Measurements from ENCODE around the gene EPN3.

The EPN3 gene

GRCh38 chr17:50576864-50577263 lies 44.3 kb downstream of the EPN3 start:
- no peak for TF ChIP-seq CTCF (IDR thresholded peaks at IDR 0.05)

DNA sequence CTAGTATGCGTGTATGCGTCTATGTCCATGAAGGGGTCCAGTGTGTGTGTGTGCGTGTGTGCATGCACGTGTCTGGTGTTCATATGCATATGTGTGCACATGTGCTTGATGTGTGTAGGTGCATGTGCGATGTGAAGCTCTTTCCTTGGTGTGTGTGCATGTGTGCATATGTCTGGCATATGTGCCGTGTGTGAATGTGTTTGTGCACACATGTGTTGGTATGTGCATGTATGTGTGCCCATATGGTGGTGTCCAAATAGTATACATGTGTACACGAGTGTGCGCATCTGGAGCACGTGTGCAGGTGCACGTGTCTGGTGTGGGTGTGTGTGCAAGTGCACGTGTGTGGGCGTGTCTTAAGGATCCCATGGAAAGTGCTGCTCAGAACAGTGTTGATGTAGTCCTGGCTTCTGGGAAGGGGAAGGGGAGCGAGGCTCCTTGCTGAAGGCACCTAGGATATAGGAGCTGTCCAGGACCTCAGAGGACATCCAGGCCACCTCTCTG lies 45.0 kb downstream of the EPN3 start:
- TF ChIP-seq CTCF (IDR thresholded peaks at IDR 0.05), result no peak

GRCh38 chr17:50578173-50578572 lies 45.6 kb downstream of the EPN3 start:
- no peak for TF ChIP-seq CTCF (IDR thresholded peaks at IDR 0.05)

DNA sequence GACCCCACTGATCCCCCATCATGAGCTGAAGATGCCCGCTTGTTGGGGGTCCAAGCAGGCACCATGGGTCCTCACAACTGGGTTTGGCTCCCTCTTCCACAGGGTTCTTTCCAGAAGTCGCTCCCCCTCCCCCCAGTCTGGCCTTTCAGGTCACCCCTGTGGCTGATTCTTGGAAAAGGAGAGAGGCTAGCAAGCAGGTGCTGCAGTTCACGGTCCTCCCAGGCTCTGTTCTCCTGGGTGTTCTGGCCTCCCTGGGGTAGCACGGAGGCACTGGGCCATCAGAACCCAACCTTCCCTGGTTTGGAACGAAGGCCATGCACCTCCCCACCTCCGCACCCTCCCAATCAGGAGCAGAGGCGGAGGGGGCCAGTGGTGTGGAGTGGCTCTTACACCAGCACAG lies 46.9 kb downstream of the EPN3 start:
- no peak for TF ChIP-seq CTCF (IDR thresholded peaks at IDR 0.05)

DNA sequence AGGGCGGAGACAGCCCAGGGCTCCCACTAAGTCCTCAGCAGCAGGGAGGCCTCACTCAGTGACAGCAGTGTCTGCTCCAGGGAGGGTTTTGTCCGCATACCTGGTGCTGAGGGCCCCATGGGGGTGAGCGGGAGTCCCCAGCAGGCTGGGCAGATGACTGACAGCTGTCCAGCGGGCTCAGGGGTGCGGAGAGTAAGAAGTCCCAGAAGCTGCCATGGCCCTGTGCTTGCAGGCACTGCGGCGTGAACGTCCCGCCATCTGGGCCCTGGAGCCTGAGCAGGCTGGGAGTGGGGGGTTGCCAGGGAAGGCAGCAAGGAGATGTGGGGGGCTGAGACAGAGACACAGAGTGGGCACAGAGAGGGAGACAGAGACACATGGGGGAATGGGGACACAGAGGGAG lies 48.1 kb downstream of the EPN3 start:
- TF ChIP-seq CTCF (IDR thresholded peaks at IDR 0.05), result no peak

- no peak for TF ChIP-seq CTCF (IDR thresholded peaks at IDR 0.05)
These were observed 48.8 kb downstream of the EPN3 start for GRCh38 chr17:50581316-50581715.

GRCh38 chr17:50582741-50583140 lies 50.2 kb downstream of the EPN3 start:
- TF ChIP-seq CTCF (IDR thresholded peaks at IDR 0.05), result no peak

- TF ChIP-seq CTCF (IDR thresholded peaks at IDR 0.05), result no peak
These were observed 51.1 kb downstream of the EPN3 start for GRCh38 chr17:50583641-50584040.

All from LNCAP (cell line).